GM12874 (cell line): ENCODE measurements around the gene DDX59.

Experiments used
- CTCF ChIP-seq: IDR thresholded peaks from 2 replicates; pipeline ENCODE4 v1.5.1; 2011; ENCODE audit warnings: low read depth, mild to moderate bottlenecking, control low read depth, low read length, moderate library complexity; ENCODE audit not compliant: insufficient read depth

Gene DDX59

GRCh38 chr1:200683298-200683697 lies 13.6 kb upstream of the DDX59 start:
- TF ChIP-seq CTCF: no peak

DNA sequence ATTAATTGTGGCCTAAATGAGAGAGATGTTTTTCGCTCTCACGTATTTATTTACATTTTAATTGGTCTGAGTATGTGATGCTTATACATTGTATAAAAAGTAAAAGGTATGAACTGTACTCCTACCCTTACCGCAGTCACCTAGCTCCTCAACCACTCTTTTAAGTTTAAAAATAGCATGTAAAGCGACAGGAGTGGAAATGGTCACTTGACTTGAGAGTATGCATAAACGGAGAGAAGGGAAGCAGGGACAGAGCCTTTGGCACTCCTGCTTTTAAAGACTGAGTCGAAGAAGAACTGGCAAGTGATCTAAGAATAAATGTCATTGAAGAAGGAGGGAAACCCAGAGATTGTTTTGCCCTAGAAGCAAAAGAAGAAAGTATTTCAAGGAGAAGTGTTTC lies 11.5 kb upstream of the DDX59 start:
- TF ChIP-seq CTCF: no peak

DNA sequence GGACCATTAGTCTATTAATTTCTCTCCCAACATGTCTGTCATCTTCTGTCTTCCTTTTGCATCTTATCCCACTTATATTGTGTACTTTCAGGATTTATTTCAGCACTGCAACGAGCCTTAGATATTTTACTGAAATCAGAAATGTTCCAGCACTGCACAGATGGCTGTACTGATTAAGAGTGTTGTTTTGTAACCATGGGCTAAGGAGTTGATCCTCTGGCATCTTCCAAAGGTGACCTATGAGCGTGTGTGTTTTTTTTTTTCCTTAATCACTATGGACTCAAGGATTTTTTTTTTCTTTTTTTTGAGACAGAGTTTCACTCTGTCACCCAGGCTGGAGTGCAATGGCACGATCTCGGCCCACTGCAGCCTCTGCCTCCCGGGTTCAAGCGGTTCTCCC lies 7.1 kb upstream of the DDX59 start:
- no peak for TF ChIP-seq CTCF

- TF ChIP-seq CTCF: no peak
Observed at GRCh38 chr1:200675588-200675852, 5.8 kb upstream of the DDX59 start.

- no peak for TF ChIP-seq CTCF
Observed at GRCh38 chr1:200674838-200675587, 5.3 kb upstream of the DDX59 start.

GRCh38 chr1:200673952-200674823 lies 4.5 kb upstream of the DDX59 start:
- no peak for TF ChIP-seq CTCF

DNA sequence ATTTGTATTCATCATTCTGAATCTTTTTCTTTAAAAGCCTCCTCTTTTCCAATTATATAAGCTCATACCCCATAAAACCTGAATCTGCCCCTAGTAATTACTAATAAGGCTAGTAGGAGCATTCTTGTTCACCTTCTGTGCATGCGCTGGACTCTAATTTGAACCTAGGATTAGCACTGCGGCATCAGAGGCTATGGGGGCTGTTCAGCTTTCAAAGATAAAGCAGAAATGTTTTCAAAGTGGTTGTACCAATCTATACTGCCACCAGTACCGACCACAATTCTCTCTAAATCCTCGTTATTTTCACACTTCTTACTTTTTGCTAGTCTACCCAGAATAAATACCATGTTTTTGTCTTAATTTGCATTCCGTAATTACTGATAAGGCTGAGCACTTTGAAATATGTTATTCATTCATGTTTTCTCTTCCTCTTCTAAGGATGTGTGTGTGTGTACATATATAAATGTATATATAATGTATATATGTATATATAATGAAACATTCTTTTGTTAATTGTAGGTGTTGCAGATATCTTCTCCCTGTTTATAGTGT lies 1.6 kb upstream of the DDX59 start:
- no peak for TF ChIP-seq CTCF
